ENCODE measurements around the gene DCST2.

- TF ChIP-seq, protein P1, sequence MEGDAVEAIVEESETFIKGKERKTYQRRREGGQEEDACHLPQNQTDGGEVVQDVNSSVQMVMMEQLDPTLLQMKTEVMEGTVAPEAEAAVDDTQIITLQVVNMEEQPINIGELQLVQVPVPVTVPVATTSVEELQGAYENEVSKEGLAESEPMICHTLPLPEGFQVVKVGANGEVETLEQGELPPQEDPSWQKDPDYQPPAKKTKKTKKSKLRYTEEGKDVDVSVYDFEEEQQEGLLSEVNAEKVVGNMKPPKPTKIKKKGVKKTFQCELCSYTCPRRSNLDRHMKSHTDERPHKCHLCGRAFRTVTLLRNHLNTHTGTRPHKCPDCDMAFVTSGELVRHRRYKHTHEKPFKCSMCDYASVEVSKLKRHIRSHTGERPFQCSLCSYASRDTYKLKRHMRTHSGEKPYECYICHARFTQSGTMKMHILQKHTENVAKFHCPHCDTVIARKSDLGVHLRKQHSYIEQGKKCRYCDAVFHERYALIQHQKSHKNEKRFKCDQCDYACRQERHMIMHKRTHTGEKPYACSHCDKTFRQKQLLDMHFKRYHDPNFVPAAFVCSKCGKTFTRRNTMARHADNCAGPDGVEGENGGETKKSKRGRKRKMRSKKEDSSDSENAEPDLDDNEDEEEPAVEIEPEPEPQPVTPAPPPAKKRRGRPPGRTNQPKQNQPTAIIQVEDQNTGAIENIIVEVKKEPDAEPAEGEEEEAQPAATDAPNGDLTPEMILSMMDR (conservative IDR thresholded peaks at IDR 0.05; ENCODE audit: low read depth, low read length) = no peak
- no peak for TF ChIP-seq EZH2phosphoT487 (IDR thresholded peaks at IDR 0.05; ENCODE audit: borderline replicate concordance, low read length)
Observed at GRCh38 chr1:155043793-155044192, 10.2 kb upstream of the DCST2 start.

All from PC-3 (cell line).